ENCODE data around the gene EBF3.

GRCh38 chr10:129910861-129911260 lies 53.2 kb downstream of the EBF3 start:
- TF ChIP-seq CTCF (conservative IDR thresholded peaks at IDR 0.05; ENCODE audit: low read depth in 2 of 2) (no peak), CREB1 (CRISPR knock-in tag; IDR thresholded peaks at IDR 0.05; ENCODE audit: low read depth) (no peak), EZH2 (IDR thresholded peaks at IDR 0.05; ENCODE audit: low read depth, unreplicated experiment) (no peak), EZH2phosphoT487 (IDR thresholded peaks at IDR 0.05; ENCODE audit: unreplicated experiment) (no peak)
